Testis (tissue), 5 donors: ENCODE results near the gene APH1B. TPM values are rescaled to one million over a fixed set of nuclear protein-coding genes. Genes with fewer than 3 reads are reported as not detected.

ENCODE experiments used
- DNase-seq: peaks from one replicate; pipeline ENCODE4 v3.0.0-alpha.2; 2019
- H3K27ac ChIP-seq, 2 donors: fragments of 200-600 bp; sonication (generic); one replicate each; pipeline ENCODE4 v1.5.1; 2019
- H3K27me3 ChIP-seq: fragments of 200-600 bp; sonication (generic); one replicate; pipeline ENCODE4 v1.5.1; 2019
- H3K36me3 ChIP-seq: fragments of 200-600 bp; sonication (generic); one replicate; pipeline ENCODE4 v1.5.1; 2017; ENCODE audit warnings: low read depth; ENCODE audit errors: missing control alignments
- H3K4me1 ChIP-seq: fragments of 200-600 bp; sonication (generic); one replicate; pipeline ENCODE4 v1.5.1; 2019
- H3K4me3 ChIP-seq, 2 donors: fragments of 200-600 bp; sonication (generic); one replicate each; pipeline ENCODE4 v1.5.1; 2017 to 2019
- H3K9me3 ChIP-seq: fragments of 200-600 bp; sonication (generic); one replicate; pipeline ENCODE4 v1.5.1; 2017
- CTCF ChIP-seq, 3 experiments: fragments of 450-650 bp in 2 of 3; fragments of 200-600 bp in 1 of 3; sonication (generic) in 1 of 3; IDR thresholded peaks; one replicate each; pipeline ENCODE4 v1.5.1; 2016 to 2019; ENCODE audit warnings: antibody characterized with exemption in 3 of 3, mild to moderate bottlenecking in 2 of 3, moderate library complexity in 1 of 3
- POLR2A ChIP-seq: fragments of 450-650 bp; IDR thresholded peaks from one replicate; pipeline ENCODE4 v1.6.1; 2017; ENCODE audit warnings: antibody characterized with exemption, mild to moderate bottlenecking, moderate library complexity
- WGBS, 2 donors: methylation state at CpG; one replicate each; pipeline ENCODE4 v1.1.5; 2018; 5-methylcytosine and 5-hydroxymethylcytosine counted together
- intact Hi-C: fragments of 100-400 bp; cut with DNase I; formaldehyde crosslinking; loops from one replicate; pipeline ENCODE4 v1.15.1; 2023; ENCODE audit warnings: low total_unique reads
- long read RNA-seq, 2 donors: transcript quantifications; one replicate each; lab custom pipeline, GENCODE V29; 2026
- polyA plus RNA-seq: library from polyadenylated mRNA; stranded (reverse); fragments of 350-450 nt; fragmentation: Illumina TruSeq; extraction: RNeasy Lipid Tissue Mini Kit (QIAGEN cat#74804); gene quantifications from one replicate; pipeline ENCODE4 v1.2.3, GENCODE V29; 2014; ENCODE audit warnings: low read depth, low replicate concordance; ENCODE audit not compliant: insufficient read depth
- total RNA-seq, 2 donors: library from RNA; depleted of rRNA; stranded (reverse); fragments of >200 nt; gene quantifications; one replicate each; pipeline ENCODE4 v1.2.3, GENCODE V29; 2016

Gene APH1B
- total RNA-seq (10 to 100 TPM; 53.6 to 69.7 TPM), polyA plus RNA-seq (471 TPM)
- long read RNA-seq, donor 1, full-length matches to known transcripts: 4 of 76 reads
- long read RNA-seq, donor 1, partial matches to known transcripts: 72 of 76 reads
- long read RNA-seq, donor 1, other reads (novel, unspliced or antisense): 0 of 76 reads
- long read RNA-seq, donor 2, full-length matches to known transcripts: 6 of 6 reads
- long read RNA-seq, donor 2, partial matches to known transcripts: 0 of 6 reads
- long read RNA-seq, donor 2, other reads (novel, unspliced or antisense): 0 of 6 reads

DNA sequence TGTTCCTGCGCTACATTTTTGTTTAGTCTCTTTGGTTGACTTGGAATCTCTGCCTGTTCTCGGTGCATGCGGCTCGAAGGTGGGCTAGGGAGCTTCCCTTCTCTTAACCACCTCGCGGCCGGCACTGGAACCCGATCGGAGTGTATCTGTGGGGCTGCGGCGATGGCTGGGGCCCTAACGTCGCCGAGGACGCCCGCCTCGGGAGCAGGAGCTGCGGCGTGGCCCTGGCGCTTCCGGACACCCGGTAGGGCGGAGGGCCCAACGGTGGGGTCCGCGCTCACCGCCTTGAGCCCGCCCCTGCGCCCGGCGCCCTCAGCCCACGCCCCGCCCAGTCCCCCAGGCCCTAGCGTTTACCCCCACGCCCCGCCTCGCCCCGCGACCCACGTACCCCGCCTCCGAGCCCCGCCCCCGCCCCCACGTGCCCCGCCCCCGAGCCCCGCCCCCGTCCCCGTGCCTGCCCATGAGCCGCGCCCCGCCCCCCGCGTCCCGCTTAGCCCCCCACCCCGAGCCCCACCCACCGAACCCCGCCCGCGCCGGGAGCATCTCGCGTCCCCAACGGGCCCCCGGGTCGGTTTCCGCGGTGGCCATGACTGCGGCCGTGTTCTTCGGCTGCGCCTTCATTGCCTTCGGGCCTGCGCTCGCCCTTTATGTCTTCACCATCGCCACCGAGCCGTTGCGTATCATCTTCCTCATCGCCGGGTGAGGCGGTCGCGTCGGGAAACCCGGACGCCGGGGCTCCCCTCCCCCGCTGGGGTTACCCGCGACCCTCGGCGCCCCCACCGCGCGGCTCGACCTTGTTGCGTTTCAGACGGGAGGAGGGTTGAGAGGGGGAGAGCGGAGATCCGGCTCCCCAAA is at the start of gene APH1B:
Gene APH1B, plus strand, starts transcription at position 568 of the 855 bp plus-strand sequence. Its CDS starts 19 bp downstream, at position 587.
- no peaks in the 10 kb centered on the region for H3K36me3 ChIP-seq
- TF ChIP-seq CTCF (IDR thresholded peaks at IDR 0.05) (no peak), POLR2A (no peak)
- 1% methylated on average over 20 to 52 of the region's 102 CpGs for WGBS, 2 donors

DNA sequence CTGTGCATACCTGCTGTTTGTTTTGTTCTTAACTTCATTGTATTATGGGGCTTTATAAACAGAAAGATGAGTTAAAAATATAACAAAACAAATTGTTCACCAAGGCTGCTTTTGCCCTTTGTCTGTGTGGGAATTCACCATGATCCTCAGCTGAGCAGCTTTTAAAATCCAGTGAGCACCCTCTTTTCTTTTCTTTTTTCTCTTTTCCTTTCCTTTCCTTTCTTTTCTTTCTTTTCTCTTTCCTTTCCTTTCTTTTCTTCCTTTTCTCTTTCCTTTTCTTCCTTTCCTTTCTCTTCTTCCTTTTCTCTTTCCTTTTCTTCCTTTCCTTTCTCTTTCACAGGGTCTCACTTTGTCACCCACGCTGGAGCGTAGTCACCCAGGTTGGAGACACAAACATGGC is 49.7 kb upstream of the APH1B start:
- WGBS, 2 donors: 89 to 96% methylated on average over 2 of the region's 2 CpGs
- Histone ChIP-seq H3K4me3 (no peak overlapping the region), H3K27ac (peak overlapping the region; percentile 18 to 42), H3K36me3 (no peaks in the 10 kb centered on the region), H3K27me3 (no peaks in the 10 kb centered on the region), H3K4me1 (no peaks in the 10 kb centered on the region), H3K9me3 (no peaks in the 10 kb centered on the region)
- no peak for TF ChIP-seq CTCF (IDR thresholded peaks at IDR 0.05)
- no peak for TF ChIP-seq POLR2A
- intact Hi-C loops: no loop called here
- DNase-seq: no peak

More for the DNA sequence above, at the start of gene APH1B:
- H3K4me3 ChIP-seq: peak within 1 kb of the TSS; percentile 87 to 91
- no peaks in the 10 kb centered on the region for H3K9me3 ChIP-seq
- DNase-seq: peak; percentile 84
- no peaks in the 10 kb centered on the region for H3K27me3 ChIP-seq
- intact Hi-C loops: no loop called here
- H3K4me1 ChIP-seq: no peaks in the 10 kb centered on the region
- peak within 1 kb of the TSS; percentile 88 to 94 for H3K27ac ChIP-seq

DNA sequence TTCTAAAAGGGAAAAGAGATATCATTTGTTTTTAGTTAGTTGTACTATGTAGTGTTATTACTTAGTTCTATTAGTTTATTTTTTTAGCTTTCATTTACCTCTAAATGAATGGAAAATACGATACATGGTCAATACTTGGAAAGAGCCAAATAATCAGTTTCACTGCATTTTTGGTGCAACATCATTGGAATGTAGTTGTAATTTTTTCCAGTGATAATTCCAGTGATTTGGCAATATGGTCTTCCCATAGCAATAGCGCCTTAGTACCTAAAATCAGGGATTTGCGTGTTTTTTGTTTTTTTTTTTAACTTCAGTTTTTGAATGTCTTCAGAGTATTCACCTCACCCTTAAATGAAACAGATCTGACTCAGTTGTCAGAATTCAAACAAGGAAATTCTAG is 46.2 kb upstream of the APH1B start:
- no peaks in the 10 kb centered on the region for H3K36me3 ChIP-seq
- TF ChIP-seq CTCF (IDR thresholded peaks at IDR 0.05) (no peak), POLR2A (no peak)
- no peaks in the 10 kb centered on the region for H3K9me3 ChIP-seq
- intact Hi-C loops: no loop called here
- H3K27ac ChIP-seq: no peak overlapping the region
- DNase-seq: no peak
- no peaks in the 10 kb centered on the region for H3K27me3 ChIP-seq
- H3K4me1 ChIP-seq: peaks cover 22% of the 10 kb centered on the region
- H3K4me3 ChIP-seq: no peak overlapping the region
- WGBS, 2 donors: 97 to 98% methylated on average over 3 of the region's 3 CpGs

GRCh38 chr15:63231706-63232105 is 45.7 kb upstream of the APH1B start:
- H3K27me3 ChIP-seq: no peaks in the 10 kb centered on the region
- 82 to 94% methylated on average over 1 of the region's 1 CpG for WGBS, 2 donors
- no peak for DNase-seq
- no peak for TF ChIP-seq POLR2A
- TF ChIP-seq CTCF (IDR thresholded peaks at IDR 0.05): no peak
- no peaks in the 10 kb centered on the region for H3K36me3 ChIP-seq
- H3K27ac ChIP-seq: no peak overlapping the region
- intact Hi-C loops: no loop called here
- no peak overlapping the region for H3K4me3 ChIP-seq
- H3K9me3 ChIP-seq: no peaks in the 10 kb centered on the region
- peaks cover 22% of the 10 kb centered on the region for H3K4me1 ChIP-seq
